Limb (tissue), 2 donors: ENCODE data around the gene NCK1.

Source experiments
- DNase-seq, 2 donors: peaks; one replicate each; pipeline ENCODE4 v3.0.0-alpha.2; 2016; ENCODE audit errors: extremely low spot score in 2 of 2

The NCK1 gene

DNA sequence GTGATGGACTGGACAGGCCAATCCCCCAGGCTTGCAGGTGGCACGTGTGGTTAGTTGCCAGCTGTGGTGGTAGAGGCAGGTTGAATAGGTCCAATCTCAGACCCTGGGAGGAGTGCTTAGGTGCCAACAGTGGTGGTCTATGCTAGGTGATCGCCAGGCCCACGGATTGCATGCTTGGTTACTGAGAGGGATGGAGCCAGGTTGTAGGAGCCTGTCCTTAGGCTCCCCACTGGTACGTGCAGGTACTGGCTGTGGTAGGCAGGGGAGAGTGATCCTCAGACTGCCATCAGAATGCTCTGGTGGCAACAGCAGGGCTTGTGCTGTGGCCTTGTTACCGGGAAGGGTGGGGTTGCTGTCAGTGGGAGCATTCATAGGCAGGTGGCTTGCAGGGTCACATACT, 44.7 kb downstream of the NCK1 start:
- DNase-seq = no peak

GRCh38 chr3:136908297-136908696, 46.3 kb downstream of the NCK1 start:
- DNase-seq = no peak

- no peak for DNase-seq
These were observed 47.2 kb downstream of the NCK1 start for GRCh38 chr3:136909187-136909586.

- no peak for DNase-seq
These were observed 48.7 kb downstream of the NCK1 start for GRCh38 chr3:136910697-136911096.

DNA sequence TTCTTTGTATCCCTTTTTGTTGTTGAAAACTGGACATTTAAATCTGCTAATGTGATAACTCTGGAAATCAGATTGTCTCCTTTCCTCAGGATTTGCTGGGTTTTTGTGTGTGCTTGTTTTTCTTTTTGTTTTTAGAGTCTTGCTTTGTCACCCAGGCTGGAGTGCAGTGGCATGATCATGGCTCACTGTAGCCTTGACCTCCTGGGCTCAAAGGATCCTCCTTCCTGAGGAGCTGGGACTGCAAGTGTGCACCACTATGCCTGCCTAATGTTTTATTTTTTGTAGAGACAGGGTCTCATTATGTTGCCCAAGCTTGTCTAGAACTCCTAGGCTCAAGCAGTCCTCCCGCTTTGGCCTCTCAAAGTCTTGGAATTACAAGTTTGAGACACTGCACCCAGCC, 51.2 kb downstream of the NCK1 start:
- no peak for DNase-seq

- DNase-seq = no peak
These were observed 52.7 kb downstream of the NCK1 start for GRCh38 chr3:136914739-136915138.

DNA sequence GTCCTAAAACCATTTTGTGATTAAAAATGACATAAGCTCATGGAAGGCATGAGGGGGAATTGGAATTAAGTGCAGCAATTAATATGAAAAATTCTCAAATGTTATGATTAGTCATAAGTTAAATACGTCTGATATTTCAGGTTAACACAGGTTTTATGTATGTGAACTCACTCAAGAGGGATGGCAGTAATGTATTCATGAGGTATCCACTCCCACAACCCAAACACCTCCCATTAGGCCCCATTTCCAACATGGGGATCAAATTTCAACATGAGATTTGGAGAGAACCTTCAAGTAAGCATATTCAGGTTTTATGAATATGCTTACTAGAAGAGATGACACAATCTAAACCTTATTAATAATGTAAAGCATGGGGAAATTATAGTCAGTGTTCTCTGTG, 54.2 kb downstream of the NCK1 start:
- DNase-seq = no peak

DNA sequence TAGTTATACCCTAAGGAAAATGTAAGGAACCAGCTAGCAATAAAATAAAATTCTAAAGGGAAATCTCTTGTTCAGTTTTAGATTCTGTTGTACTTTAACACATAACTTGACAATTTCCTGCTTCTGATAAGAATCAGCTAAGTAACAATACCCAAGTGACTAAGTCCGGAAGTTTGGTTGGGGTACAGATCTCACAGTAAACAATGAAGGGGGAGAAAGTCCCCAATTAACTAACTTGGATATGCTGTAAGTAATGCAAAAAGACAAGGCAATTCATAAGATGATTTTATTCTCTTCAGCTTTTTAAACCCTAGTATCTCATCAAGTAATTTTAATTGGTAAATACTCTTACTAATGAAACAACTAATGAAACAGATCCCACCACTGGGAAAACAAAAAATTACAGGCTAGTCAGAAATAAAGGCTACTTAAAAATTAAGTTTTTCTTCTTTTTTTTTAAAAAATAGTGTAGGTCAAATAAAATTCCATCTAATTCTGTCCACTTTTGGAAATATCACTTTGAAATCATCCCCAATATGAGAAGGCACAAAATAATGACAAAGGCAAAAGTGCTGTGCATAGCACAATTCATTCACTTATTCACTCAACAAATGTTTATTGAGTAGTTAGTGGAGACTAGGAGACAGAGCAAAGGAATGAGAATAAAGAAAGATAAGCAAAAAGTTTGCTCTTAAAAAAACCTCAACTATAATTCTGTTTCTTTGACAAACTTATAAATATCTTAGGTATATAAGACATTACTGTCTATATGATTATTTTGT, 58.0 kb downstream of the NCK1 start:
- DNase-seq = no peak

DNA sequence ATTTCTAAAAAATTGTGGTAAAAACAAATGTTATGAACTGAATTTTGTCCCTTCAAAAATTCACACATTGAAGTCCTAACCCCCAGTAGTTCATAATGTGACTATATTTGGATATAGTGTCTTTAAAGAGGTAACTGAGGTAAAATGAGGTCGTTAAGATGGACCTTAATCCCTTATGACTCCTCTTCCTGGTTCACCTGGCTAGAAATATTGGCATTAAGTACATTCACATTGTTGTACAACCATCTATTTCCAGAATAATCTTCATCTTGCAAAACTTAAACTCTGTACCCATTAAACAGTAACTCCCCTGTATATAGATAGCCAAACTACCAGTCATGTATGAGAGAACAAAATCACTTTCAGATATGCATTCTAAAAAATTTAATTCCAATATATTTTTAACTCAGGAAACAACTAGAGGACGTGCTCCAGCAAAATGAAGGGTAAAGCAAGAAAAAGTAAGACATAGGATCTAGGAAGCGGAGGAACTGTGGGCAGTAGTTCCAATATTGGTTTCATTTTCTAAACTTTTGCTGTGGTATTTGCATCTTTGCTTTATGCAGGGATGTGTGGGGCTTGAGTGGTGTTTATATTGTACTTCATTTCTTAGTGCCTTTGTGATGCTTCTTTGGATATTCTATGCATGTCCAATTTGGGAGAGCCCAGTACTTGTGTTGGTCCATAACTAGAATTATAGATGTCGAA, 59.0 kb downstream of the NCK1 start:
- no peak for DNase-seq

DNA sequence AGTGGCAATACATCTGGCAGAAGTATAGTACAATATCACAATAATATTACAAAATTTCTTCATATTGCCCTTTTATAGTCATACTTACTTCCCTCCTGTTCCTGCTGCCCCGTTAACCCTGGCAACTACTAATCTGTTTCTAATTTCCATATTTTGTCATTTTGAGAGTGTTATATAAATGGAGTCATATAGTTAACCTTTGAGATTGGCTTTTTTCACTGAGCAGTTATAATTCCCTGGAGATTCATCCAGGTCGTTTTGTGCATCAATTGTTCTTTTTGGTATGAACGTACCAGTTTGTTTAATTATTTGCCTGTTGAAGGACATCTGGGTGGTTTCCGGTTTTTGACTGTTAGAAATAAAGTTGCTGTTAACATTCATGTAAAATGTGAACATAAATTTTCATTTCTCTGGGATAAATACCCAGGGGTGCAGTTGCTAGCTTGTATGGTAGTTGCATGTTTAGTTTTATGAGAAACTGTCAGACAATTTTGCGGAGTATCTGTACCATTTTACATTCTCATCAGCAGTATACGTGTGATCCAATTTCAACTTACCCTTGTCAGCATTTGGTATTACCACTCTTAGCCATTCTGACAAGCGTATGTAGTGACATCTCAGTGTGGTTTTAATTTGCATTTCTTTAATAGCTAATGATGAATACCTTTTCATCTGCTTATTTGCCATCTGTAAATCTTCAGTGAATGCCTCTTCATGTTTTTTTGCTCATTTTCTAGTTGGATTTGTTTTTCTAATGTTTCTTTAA, 63.6 kb downstream of the NCK1 start:
- DNase-seq = no peak

- no peak for DNase-seq
These were observed 66.2 kb downstream of the NCK1 start for GRCh38 chr3:136928240-136928639.

- peak in 1 of 2 donors; percentile 23 for DNase-seq
These were observed 68.1 kb downstream of the NCK1 start for GRCh38 chr3:136929977-136930670.

GRCh38 chr3:136931606-136932005, 69.6 kb downstream of the NCK1 start:
- DNase-seq = no peak

- DNase-seq = no peak
These were observed 70.5 kb downstream of the NCK1 start for GRCh38 chr3:136932523-136932922.

- DNase-seq = no peak
These were observed 71.2 kb downstream of the NCK1 start for GRCh38 chr3:136932978-136933772.

- DNase-seq = no peak
These were observed 75.2 kb downstream of the NCK1 start for GRCh38 chr3:136937175-136937574.

GRCh38 chr3:136937851-136938250, 75.8 kb downstream of the NCK1 start:
- no peak for DNase-seq

- DNase-seq = no peak
These were observed 76.3 kb downstream of the NCK1 start for GRCh38 chr3:136938334-136938733.

GRCh38 chr3:136939489-136939888, 77.5 kb downstream of the NCK1 start:
- no peak for DNase-seq

GRCh38 chr3:136942803-136943202, 80.8 kb downstream of the NCK1 start:
- DNase-seq = no peak

- DNase-seq = no peak
These were observed 81.4 kb downstream of the NCK1 start for GRCh38 chr3:136943436-136943835.
